ENCODE data around the gene SFTPA2.
"Not testable (repeated sequence)": the region's sequence is repeated elsewhere in the genome, so short reads cannot be mapped to it uniquely, and the experiment has no call there.

The SFTPA2 gene

GRCh38 chr10:79508245-79508644 lies 52.0 kb downstream of the SFTPA2 start:
- DNase-seq (ENCODE audit: low spot score); POLR2A ChIA-PET (ENCODE audit: low non-redundant PET); H3K27ac ChIP-seq: not testable (repeated sequence)
- CTCF ChIA-PET = interaction anchor here (0.6 kb wide), 1 partner anchor 13 kb away, joined by 3 read pairs; no protein-coding TSS in a partner anchor

GRCh38 chr10:79507440-79508167 lies 52.6 kb downstream of the SFTPA2 start:
- CTCF ChIA-PET = interaction anchor here (0.6 kb wide), 1 partner anchor 137 kb away, joined by 4 read pairs; no protein-coding TSS in a partner anchor
- no peak for DNase-seq (ENCODE audit: low spot score)
- TF ChIP-seq CTCF (conservative IDR thresholded peaks at IDR 0.05; ENCODE audit: low read depth) = no peak
- POLR2A ChIA-PET (ENCODE audit: low non-redundant PET) = no interaction called here
- H3K27ac ChIP-seq = no peak overlapping the region

Data from RWPE1 (cell line).